ENCODE measurements around the gene TMEM245.

The TMEM245 gene

DNA sequence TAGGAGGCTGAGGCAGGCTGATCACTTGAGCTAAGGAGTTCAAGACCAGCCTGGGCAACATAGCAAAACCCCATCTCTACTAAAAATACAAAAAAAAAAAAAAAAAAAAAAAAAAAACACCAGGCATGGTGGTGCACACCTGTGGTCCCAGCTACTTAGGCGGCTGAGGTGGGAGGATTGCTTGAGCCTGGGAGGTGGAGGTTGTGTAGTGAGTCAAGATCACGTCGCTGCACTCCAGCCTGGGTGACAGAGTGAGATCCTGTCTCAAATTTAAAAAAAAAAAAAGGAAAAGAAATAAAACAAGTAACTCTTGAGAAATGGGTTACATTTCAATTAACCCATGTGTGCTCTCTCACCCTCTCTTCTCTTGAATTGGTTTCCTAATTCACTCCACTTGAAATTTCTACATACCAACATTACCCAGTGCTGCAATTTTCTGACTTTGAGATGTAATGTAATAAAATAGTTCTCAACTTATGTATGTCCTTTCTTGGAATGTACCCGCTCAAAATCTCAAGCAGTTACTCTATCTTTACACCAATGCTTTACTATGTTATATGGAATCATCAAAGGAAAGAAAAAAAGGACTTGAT, 35.8 kb downstream of the TMEM245 start:
- H3K79me2 ChIP-seq (ENCODE audit: insufficient read depth, low read length) = no peaks in the 10 kb centered on the region
- TF ChIP-seq EZH2 (IDR thresholded peaks at IDR 0.05; ENCODE audit: borderline replicate concordance, low read length) = no peak
- TF ChIP-seq, protein P1, sequence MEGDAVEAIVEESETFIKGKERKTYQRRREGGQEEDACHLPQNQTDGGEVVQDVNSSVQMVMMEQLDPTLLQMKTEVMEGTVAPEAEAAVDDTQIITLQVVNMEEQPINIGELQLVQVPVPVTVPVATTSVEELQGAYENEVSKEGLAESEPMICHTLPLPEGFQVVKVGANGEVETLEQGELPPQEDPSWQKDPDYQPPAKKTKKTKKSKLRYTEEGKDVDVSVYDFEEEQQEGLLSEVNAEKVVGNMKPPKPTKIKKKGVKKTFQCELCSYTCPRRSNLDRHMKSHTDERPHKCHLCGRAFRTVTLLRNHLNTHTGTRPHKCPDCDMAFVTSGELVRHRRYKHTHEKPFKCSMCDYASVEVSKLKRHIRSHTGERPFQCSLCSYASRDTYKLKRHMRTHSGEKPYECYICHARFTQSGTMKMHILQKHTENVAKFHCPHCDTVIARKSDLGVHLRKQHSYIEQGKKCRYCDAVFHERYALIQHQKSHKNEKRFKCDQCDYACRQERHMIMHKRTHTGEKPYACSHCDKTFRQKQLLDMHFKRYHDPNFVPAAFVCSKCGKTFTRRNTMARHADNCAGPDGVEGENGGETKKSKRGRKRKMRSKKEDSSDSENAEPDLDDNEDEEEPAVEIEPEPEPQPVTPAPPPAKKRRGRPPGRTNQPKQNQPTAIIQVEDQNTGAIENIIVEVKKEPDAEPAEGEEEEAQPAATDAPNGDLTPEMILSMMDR (IDR thresholded peaks at IDR 0.05; ENCODE audit: low read length) = no peak
- no peak overlapping the region for H3K4me2 ChIP-seq (ENCODE audit: low read length)
- no peaks in the 10 kb centered on the region for H3F3A ChIP-seq (ENCODE audit: insufficient read depth, low read length)
- H3K4me3 ChIP-seq (ENCODE audit: low read depth, low read length, poor library complexity, severe bottlenecking) = no peak overlapping the region
- H4K20me1 ChIP-seq (ENCODE audit: insufficient read depth, low read length) = no peaks in the 10 kb centered on the region
- H3K4me1 ChIP-seq (ENCODE audit: insufficient read depth, low read length, severe bottlenecking) = no peaks in the 10 kb centered on the region
- H2AFZ ChIP-seq (ENCODE audit: low read length) = no peak overlapping the region
- no peak overlapping the region for H3K9ac ChIP-seq (ENCODE audit: low read length)
- H3K9me2 ChIP-seq (ENCODE audit: low read depth, low read length) = no peaks in the 10 kb centered on the region
- H3K36me3 ChIP-seq (ENCODE audit: insufficient read depth, low read length) = peaks cover 75% of the 10 kb centered on the region
- H3K9me3 ChIP-seq (ENCODE audit: low read length) = no peaks in the 10 kb centered on the region
- H3K27me3 ChIP-seq (ENCODE audit: insufficient read depth, low read length) = no peaks in the 10 kb centered on the region
- no peak overlapping the region for H3K27ac ChIP-seq (ENCODE audit: low read depth, low read length, poor library complexity, severe bottlenecking)

DNA sequence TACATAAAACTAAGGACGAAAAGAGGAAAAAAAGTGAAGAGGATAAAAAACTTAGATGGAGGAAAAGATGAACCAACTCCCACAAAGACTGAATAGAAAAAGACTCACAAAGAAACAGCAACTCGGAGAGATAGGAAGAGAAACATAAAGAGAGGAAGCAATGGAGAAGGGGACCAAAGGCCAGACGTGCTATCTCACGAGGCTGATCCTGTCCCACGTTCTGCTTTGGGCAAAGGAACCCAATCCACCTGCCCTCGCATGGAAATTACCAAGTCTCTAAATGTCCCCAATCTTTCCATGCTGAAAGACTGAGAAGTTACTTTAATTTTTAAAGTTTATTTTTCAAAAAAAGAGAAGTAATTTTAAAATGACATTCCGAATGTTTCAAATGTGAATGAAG, 36.6 kb downstream of the TMEM245 start:
- H3K79me2 ChIP-seq (ENCODE audit: insufficient read depth, low read length) = no peaks in the 10 kb centered on the region
- no peaks in the 10 kb centered on the region for H3K4me1 ChIP-seq (ENCODE audit: insufficient read depth, low read length, severe bottlenecking)
- no peaks in the 10 kb centered on the region for H3K27me3 ChIP-seq (ENCODE audit: insufficient read depth, low read length)
- H3K9me3 ChIP-seq (ENCODE audit: low read length) = no peaks in the 10 kb centered on the region
- no peak for TF ChIP-seq EZH2 (IDR thresholded peaks at IDR 0.05; ENCODE audit: borderline replicate concordance, low read length)
- TF ChIP-seq, protein P1 (IDR thresholded peaks at IDR 0.05; ENCODE audit: low read length) = no peak
- H2AFZ ChIP-seq (ENCODE audit: low read length) = no peak overlapping the region
- no peak overlapping the region for H3K27ac ChIP-seq (ENCODE audit: low read depth, low read length, poor library complexity, severe bottlenecking)
- H4K20me1 ChIP-seq (ENCODE audit: insufficient read depth, low read length) = no peaks in the 10 kb centered on the region
- H3K9me2 ChIP-seq (ENCODE audit: low read depth, low read length) = no peaks in the 10 kb centered on the region
- no peak overlapping the region for H3K4me2 ChIP-seq (ENCODE audit: low read length)
- H3K36me3 ChIP-seq (ENCODE audit: insufficient read depth, low read length) = peaks cover 77% of the 10 kb centered on the region
- no peaks in the 10 kb centered on the region for H3F3A ChIP-seq (ENCODE audit: insufficient read depth, low read length)
- H3K9ac ChIP-seq (ENCODE audit: low read length) = no peak overlapping the region
- H3K4me3 ChIP-seq (ENCODE audit: low read depth, low read length, poor library complexity, severe bottlenecking) = no peak overlapping the region

DNA sequence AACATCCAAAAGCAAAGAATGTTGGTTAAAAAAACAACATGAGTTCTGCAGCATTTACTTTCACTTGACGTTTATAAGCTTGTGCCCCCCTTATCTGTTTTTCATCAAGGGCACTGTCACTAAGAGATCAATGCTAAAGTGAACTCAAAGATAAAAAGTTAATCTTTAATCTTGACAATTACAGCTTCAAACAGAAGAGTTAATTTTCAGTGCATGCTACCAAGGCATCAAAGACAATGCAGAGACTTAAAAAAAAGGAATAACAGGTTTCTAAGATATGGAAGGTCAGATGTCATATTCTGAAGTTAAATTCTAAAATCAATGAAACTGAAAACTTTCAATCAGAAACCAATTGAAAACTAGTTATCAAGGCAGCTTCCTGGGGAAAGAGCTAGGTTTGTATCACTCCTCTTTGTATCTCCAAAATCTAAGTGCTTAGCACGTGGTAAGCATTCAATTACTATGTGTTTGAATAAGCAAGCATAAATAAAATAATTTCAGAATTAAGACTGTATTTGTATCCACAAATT, 37.6 kb downstream of the TMEM245 start:
- Histone ChIP-seq H3F3A (ENCODE audit: insufficient read depth, low read length) (no peaks in the 10 kb centered on the region), H3K9me3 (ENCODE audit: low read length) (no peaks in the 10 kb centered on the region), H3K4me2 (ENCODE audit: low read length) (no peak overlapping the region), H3K79me2 (ENCODE audit: insufficient read depth, low read length) (no peaks in the 10 kb centered on the region), H2AFZ (ENCODE audit: low read length) (no peak overlapping the region), H3K4me1 (ENCODE audit: insufficient read depth, low read length, severe bottlenecking) (no peaks in the 10 kb centered on the region), H3K9ac (ENCODE audit: low read length) (no peak overlapping the region), H3K4me3 (ENCODE audit: low read depth, low read length, poor library complexity, severe bottlenecking) (no peak overlapping the region), H3K9me2 (ENCODE audit: low read depth, low read length) (no peaks in the 10 kb centered on the region), H4K20me1 (ENCODE audit: insufficient read depth, low read length) (no peaks in the 10 kb centered on the region), H3K27me3 (ENCODE audit: insufficient read depth, low read length) (no peaks in the 10 kb centered on the region), H3K27ac (ENCODE audit: low read depth, low read length, poor library complexity, severe bottlenecking) (no peak overlapping the region), H3K36me3 (ENCODE audit: insufficient read depth, low read length) (peaks cover 78% of the 10 kb centered on the region)
- TF ChIP-seq, protein P1 (IDR thresholded peaks at IDR 0.05; ENCODE audit: low read length) = no peak

All from OCI-LY1 (cell line).